GM19099 (cell line): ENCODE measurements around the gene RASGRP4.

Experiments used
- POLR2A ChIP-seq: IDR thresholded peaks from 3 replicates; pipeline ENCODE4 v1.6.1; 2011; ENCODE audit warnings: low read depth; ENCODE audit not compliant: insufficient read length; ENCODE audit errors: extremely low read depth

The RASGRP4 gene

GRCh38 chr19:38375748-38376147 is 50.3 kb downstream of the RASGRP4 start:
- TF ChIP-seq POLR2A: no peak

GRCh38 chr19:38375098-38375493 is 50.9 kb downstream of the RASGRP4 start:
- no peak for TF ChIP-seq POLR2A

- peak; percentile 98 for TF ChIP-seq POLR2A
Observed at GRCh38 chr19:38374332-38375097, 51.5 kb downstream of the RASGRP4 start, which contains the start of gene PSMD8. Gene PSMD8, plus strand, starts transcription at chr19:38374571. Its CDS starts 31 bp downstream, at chr19:38374602.

- TF ChIP-seq POLR2A: no peak
Observed at GRCh38 chr19:38373907-38374331, 52.1 kb downstream of the RASGRP4 start.

- TF ChIP-seq POLR2A: no peak
Observed at GRCh38 chr19:38371081-38371480, 54.9 kb downstream of the RASGRP4 start.

GRCh38 chr19:38370299-38370698 is 55.7 kb downstream of the RASGRP4 start:
- no peak for TF ChIP-seq POLR2A

GRCh38 chr19:38369584-38369983 is 56.4 kb downstream of the RASGRP4 start:
- no peak for TF ChIP-seq POLR2A

- no peak for TF ChIP-seq POLR2A
Observed at GRCh38 chr19:38367041-38367440, 59.0 kb downstream of the RASGRP4 start.

GRCh38 chr19:38362076-38362945 is 63.7 kb downstream of the RASGRP4 start:
- TF ChIP-seq POLR2A: no peak

- TF ChIP-seq POLR2A: no peak
Observed at GRCh38 chr19:38361633-38362075, 64.4 kb downstream of the RASGRP4 start.

- TF ChIP-seq POLR2A: no peak
Observed at GRCh38 chr19:38360839-38361631, 65.0 kb downstream of the RASGRP4 start.

- no peak for TF ChIP-seq POLR2A
Observed at GRCh38 chr19:38360351-38360750, 65.7 kb downstream of the RASGRP4 start.

- TF ChIP-seq POLR2A: no peak
Observed at GRCh38 chr19:38359242-38360021, 66.6 kb downstream of the RASGRP4 start.
